Dedifferentiated amniotic fluid mesenchymal stem cell (primary cell): ENCODE measurements around the gene TOMM22.

Experiments
- DNase-seq: peaks from one replicate; pipeline ENCODE4 v3.0.0-alpha.2; 2016; ENCODE audit errors: extremely low spot score

TOMM22 gene

DNA sequence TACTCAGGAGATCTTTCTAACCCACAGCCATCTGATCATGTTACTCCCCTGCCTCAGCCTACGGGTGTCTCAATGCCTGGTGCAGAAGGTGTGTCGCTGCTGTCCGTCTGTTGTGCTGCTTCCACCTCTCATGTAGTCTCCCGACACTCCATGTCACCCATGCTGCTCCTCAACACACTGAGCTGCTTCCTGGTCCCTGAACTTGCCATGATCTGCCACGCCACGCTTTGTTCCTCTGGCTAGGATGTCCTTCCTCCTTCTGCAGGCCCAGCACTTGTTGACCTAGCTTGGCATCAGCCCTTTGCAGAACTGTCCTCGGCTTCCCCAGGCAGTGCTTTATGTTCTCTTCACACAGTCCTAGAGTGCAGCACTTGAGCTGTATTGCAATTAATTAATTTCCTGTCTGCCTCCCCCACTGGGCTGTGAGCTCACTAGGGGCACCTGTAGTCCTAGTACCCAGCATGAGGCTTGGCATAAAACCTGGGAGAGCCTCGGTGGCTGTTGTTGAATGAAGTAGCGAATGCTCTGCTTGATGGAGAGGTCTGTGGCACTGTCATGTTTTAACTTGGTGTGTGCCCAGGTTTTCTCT is 33.5 kb downstream of the TOMM22 start:
- no peak for DNase-seq

DNA sequence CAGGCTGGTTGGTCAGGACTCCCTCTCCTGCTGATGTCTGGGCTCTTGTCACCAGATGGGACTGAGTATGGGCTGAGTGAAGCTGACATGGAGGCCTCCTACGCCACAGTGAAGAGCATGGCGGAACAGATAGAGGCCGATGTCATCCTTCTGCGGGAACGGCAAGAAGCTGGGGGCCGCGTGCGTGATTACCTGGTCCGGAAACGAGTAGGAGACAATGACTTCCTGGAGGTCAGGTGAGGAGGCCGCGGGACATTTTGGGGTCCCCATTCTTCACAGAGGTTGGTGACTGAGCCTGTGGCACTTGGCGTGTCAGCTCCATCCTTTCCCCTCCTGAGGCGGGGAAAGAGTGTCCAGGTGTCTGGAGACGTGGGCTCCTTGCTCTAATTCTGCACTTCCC is 34.1 kb downstream of the TOMM22 start:
- no peak for DNase-seq

DNA sequence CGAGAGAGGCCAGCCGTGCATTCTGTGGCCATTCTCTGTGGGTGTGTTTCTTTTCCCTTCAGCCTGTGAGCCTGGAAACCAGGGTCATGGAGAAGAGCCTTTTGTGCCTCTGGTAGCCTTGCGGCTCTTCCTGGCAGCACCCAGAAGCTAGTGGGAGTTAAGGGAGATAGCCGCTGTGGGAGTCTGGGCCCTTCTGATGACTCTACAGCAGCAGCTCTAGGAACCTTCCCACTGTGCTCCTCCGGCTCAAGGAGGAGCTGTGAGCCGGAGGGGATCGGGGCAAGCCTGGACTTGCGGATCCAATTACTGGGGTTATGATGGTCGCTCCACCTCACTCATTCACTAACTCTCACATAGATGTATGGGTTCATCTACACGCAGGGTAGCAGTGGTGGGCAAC is 34.5 kb downstream of the TOMM22 start:
- DNase-seq, result no peak

DNA sequence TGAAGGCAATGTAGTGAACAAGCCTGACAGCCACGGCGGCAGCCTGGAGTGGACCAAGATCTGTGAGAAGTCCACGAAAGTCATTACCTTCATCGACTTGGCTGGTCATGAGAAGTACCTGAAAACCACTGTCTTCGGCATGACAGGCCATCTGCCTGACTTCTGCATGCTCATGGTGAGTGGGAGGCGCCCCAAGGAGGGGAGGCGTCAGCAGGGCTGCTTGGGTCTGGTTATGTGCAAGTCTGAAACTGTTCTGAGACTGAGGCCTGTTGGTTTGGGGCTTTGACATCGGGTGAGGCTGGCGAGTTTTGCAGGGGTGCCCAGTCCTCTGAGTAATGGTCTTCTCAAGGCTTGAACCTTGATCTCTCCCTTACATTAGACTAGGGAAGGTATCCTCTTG is 35.1 kb downstream of the TOMM22 start:
- no peak for DNase-seq

DNA sequence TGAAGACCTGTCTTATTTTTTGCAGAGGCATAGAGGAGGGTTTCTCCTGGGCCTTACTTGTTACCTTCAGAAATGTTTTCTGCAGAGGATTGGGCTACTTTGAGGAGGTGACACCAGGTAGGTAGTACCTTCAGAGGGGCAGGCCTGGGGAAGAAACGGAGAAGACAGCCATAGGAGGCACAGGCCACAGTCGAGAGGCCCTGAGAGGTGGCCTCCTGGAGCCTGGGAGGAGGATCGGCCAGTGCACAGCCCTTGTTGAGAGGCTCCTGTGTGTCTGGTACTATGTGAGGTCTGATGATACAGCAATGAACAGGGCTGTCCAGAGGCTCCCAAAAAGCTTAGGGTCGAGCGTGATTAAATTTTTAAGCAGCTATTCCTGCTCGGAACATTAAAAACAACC is 35.5 kb downstream of the TOMM22 start:
- DNase-seq, result no peak

DNA sequence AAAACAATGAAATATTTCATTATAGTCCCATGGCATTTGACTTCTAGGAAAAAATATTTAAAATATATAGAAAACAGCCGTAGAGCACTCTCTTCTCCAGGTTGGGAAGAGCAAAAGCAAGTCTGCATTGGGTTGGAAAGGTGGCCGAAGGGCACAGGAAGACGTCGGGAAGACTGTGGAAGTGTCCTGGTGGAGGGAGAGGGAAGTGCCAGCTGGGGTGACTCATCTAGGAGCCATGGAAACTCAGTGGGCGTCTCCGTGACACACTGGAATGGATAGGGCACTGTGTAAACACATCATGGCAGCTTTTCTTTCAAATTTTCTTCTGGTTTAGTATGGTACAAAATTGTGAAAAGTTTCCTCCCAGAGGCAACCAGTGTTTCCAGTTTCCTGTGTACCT is 36.7 kb downstream of the TOMM22 start:
- DNase-seq, result peak; percentile 87

DNA sequence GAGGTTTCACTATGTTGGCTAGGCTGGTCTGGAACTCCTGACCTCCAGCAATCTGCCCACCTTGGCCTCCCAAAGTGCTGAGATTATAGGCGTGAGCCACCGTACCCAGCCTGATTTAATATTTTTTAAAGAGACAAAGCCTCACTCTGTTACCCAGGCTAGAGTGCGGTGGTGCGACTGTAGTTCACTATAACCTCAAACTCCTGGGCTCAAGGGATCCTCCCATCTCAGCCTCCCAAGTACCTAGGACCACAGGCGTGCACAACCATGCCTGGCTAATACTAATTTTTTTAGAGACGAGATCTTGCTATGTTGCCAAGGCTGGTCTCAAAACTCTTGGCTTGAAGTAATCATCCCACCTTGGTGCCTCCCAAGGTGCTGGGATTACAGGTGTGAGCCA is 37.4 kb downstream of the TOMM22 start:
- no peak for DNase-seq

DNA sequence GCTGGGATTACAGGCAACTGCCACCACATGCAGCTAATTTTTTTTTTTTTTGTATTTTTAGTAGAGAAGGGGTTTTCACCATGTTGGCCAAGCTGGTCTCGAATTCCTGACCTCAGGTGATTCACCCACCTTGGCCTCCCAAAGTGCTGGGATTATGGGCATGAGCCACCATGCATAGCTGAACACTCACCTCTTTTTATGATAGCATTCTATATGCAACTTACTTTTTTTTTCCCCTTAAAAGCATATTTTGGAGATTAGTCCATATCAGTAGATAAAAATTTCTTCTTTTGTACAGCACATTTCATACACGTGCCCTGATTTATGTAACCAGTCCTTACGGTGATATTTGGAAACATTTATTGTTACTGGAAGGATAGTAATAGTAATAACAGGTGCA is 38.6 kb downstream of the TOMM22 start:
- DNase-seq, result no peak

DNA sequence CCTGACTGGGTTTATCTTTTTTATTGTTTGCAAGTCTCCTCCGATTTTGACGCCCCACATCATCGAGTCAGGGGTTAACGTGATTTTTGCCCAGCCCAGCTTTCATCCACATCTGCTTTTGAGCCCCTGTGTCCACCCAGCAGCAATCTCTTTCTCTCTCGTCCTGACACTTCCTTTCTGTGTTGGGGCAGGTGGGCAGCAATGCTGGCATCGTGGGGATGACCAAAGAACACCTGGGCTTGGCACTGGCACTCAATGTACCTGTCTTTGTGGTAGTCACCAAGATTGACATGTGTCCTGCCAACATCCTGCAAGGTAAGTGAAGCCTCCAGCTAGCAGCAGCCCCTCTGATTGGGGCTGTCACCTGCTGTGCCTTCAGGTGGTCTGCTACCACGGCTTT is 39.8 kb downstream of the TOMM22 start:
- no peak for DNase-seq

DNA sequence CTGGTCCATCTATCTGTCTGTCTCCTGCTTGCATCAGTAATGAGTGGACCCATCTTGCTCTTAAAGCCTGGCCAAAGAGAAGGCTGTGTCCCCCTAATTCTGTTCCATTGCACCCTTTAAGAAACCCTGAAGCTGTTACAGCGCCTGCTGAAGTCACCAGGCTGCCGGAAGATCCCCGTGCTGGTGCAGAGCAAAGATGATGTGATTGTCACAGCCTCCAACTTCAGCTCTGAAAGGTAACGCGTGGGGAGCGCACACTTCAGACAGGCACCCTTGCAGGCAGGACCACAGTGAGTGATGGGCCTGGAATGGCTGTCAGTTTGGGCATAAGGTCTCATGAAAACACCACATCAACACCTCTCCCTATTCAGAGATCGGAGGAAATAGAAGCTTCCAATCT is 42.4 kb downstream of the TOMM22 start:
- DNase-seq, result no peak

DNA sequence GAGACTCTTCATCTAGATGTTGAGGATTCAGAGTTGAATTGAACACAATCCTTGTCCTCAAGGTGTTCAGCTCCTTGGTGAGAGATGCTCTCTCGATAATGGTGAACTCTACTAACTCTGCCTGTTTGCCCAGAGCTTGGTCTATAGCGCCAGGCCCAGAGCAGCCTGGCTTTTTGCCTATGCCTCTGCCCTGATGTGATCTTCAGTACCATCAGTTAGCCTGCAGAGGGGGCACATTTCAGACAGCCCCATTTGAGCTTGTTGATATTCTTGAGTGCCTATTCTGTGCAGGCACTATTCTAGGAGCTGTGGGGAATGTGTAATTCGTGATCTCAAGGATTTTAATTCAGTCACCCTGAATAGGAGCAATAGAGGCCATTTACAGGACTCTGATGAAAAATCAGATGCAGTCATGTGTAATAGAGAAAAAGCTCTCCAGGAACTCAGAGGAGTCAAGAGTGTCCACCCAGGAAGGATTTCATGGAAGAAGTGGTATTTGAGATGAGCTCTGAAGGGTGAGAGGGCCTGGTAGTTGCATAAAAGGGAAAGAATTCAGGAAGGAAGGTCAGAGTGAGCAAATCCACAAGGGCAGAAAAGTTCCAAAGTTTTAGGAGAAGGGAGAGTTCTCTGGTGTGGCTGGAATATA is 43.3 kb downstream of the TOMM22 start:
- no peak for DNase-seq

DNA sequence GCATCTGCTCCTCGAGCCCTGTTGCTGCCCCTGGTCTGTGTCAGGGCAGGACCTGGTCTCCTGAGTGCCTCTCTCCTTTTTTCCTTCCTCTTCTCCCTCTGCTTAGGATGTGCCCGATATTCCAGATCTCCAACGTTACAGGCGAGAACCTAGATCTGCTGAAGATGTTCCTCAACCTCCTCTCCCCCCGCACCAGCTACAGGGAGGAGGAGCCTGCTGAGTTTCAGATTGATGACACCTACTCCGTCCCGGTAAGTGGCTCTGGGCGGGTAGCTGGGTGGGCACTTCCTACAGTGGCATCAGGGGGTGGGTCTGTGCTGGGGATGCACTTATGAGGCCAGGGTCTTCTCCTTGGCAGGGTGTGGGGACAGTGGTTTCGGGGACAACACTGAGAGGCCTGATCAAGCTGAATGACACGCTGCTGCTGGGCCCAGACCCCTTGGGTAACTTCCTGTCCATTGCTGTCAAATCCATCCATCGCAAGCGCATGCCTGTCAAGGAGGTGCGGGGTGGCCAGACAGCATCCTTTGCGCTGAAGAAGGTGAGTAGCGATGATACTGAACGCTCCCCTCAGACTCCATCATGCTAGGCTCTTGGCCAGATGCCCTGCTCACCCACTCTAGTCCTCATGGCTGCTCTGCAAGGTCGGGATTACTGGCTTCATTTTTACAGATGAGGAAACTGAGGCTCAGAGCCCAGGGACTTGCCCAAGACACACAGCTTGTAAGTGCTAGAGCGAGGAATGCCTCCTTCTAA is 44.3 kb downstream of the TOMM22 start:
- DNase-seq, result no peak

DNA sequence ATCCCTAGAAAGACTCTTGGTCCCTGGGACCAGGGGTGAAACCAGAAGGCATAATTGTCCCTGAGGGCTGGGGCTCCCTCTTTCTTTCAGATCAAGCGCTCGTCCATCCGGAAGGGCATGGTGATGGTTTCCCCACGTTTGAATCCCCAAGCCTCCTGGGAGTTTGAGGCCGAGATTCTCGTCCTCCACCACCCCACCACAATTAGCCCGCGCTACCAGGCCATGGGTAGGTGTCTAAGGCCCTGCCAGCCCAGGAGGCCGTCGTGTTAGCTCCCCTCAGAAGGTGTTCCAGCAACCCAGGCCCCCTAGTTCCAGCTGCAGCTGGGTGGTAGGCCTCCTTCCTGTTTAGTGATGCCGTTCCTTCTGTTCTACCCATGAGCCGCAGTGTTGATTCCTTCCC is 45.4 kb downstream of the TOMM22 start:
- no peak for DNase-seq

DNA sequence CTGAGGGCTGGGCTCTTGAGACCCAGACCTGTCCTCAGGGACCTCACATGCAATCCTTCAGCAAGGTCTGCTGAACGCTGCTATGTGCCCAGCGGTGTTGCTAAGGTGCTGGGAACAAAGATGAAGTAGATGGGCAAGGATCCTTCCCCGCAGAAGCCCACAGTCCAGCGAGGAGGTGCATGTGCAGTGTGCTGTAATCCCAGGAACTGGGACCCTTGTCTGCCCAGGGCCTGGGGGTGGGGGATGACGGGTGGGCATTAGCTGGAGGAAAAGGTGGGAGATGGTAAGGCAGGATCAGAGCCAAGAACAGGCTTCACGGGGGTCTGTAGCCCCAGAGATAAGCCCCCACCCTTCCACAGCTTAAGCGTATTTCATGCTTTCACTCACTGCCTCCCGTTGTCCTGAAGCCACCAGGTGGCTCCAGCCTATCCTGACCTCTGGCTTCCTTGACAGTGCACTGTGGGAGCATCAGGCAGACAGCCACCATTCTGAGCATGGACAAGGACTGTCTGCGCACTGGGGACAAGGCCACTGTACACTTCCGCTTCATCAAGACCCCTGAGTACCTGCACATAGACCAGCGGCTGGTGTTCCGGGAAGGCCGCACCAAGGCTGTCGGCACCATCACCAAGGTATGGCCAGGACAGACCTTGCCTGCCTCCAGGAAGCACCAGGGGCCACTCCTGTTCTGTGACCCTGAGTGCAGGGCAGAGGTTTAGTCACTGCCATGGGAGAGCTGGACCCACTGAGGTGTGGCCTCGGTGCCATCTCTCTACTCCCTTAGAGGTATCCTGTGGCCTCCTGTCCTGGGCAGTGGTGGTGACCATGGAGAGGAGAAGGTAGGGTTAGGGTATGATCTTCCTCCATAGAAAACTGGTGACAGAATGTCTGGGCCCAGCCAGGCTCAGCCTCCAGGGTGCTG is 46.0 kb downstream of the TOMM22 start:
- no peak for DNase-seq

DNA sequence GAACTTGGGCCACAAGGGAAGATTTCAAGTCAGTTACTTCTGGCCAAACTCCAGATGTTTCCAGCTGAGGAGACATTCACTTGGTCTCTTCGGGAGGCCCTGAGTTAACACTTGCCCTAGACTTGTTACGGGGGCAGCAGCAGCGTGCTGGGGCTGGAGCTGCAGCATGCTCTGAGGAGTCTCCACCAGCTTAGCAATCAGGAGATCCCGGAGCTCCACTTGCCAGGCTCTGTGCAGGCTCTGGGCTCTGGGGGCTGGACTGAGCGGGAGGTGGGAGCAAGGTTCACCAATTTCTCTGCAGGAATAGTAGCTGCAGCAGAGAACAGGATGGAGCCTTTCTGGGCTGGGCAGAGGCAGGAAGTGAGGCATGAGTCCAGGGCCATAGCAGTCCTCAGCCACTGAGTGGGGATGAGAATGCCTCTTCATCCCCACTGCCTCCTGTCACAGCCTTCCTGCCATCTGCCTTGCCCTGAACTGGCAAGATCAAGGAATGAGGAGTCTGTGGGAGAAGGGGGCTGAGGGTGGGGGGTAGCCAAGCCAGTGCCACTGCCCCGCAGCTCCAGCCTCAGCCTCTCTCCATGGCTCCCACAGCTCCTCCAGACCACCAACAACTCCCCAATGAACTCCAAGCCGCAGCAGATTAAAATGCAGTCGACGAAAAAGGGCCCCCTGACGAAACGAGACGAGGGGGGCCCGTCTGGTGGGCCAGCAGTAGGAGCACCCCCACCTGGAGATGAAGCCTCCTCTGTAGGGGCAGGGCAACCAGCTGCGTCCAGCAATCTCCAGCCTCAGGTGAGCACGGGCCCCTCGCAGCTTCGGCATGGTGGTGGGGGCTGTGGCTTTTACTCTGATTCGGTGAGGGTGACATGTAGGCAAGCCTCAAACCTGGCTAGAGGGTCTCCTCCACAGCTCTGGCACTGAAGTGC is 47.4 kb downstream of the TOMM22 start:
- no peak for DNase-seq

DNA sequence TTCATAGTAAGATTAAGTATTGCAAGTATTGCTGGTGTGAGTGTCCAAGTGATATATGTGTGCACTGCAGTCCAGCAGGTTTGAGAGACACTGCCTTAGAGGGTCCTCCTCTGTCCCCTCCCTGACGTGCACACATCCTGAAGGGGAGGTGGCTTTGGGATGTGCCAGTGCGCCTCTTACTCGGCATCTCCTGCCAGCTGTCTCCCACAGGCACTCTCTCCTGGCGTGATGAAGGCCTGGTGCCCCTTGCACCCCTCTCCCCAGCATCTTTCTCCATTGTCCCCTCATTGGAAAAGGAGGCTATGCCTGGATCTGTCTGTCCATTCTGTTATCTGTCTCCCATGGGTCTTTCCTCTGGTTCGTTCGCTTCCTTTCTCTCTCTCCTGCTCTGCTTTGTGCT is 48.2 kb downstream of the TOMM22 start:
- no peak for DNase-seq

DNA sequence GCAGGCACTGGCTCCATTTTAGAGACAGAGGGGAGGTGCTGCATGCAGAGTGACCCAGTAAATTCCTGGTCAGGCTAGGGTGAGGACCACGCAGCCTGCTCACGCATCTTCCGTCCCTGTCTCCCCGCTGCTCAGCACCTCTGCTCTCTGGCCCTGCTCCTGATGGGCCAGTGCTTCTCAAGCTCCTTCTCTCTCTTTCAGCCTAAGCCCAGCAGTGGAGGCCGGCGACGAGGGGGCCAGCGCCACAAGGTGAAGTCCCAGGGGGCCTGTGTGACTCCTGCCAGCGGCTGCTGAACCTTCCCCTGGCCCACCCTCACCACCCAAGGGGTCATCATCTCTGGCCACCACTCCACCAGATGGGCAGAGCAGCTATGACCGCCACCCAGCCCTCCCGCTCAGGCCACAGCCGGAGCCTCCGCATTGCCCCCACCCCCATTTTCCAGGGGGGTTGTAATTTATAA is 48.7 kb downstream of the TOMM22 start:
- DNase-seq, result no peak

DNA sequence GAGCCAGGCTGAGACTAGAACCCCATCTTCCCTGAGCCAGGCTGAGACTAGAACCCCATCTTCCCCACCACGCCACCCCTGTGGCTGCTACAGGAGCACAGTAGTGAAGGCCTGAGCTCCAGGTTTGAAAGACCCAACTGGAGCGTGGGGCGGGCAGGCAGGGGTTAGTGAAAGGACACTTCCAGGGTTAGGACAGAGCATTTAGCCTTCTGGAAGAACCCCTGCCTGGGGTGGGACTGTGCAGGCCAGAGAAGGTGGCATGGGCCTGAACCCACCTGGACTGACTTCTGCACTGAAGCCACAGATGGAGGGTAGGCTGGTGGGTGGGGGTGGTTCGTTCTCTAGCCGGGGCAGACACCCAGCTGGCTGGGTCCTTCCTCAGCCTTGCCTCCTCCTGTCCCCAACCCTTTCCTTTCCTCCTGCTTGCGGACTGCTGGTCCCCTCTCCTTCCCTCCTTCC is 50.0 kb downstream of the TOMM22 start:
- no peak for DNase-seq

DNA sequence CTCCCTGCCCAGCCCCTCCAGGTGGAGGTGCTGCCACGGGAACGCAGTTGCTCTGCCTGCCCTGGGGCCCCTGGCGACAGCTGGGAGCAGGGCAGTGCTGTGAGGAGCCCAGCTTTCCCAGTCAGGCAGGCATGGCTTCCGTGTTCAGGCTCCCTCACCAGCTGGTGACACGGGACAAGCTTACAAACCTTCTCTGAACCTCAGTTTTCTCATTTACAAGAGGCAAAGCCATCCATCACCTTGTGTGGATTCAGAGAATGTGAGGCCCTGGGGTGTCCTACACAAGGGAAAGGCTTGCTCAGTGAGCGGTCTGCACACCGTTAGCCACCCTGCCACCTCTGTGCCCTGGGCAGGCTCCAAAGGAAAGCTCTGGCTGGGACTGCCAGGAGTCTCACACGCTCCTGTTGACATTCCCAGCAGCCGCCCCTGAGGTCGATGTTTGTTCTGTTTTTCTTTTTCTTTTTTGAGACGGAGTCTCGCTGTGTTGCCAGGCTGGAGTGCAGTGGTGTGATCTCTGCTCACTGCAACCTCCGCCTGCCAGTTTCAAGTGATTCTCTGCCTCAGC is 50.6 kb downstream of the TOMM22 start:
- DNase-seq, result no peak

DNA sequence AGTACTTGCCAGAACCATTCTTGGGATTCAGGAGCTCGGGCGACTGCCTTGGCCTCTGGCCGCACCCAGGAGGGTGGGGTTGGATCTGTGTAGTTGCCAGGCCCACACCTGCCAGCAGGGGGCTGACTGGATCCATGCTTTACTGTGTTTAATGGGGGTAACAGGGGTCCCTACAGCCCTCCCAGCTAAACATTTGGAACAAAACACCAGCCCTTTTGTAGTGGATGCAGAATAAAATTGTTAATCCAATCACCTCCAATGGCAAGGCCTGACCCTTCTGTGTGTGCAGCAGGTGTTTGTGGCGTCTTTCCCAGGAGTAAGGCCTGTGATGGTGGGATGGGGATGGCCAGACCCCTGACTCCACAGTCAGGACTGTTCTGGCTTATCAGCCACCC is 51.6 kb downstream of the TOMM22 start:
- DNase-seq, result no peak
